ENCODE measurements around the gene ORM1. TPM values are rescaled to one million over a fixed set of nuclear protein-coding genes. Genes with fewer than 3 reads are reported as not detected.

The ORM1 gene
- total RNA-seq, 5 donors from 2014 or later (not counting 1 experiment from before 2014, with no cell fraction given) = 4.2 to 8.3 (median 6.2) TPM; not detected in 2

- H3K36me3 Mint-ChIP-seq = peaks cover 57% of the 10 kb centered on the region
Observed at GRCh38 chr9:114371973-114372917, 49.3 kb downstream of the ORM1 start.

DNA sequence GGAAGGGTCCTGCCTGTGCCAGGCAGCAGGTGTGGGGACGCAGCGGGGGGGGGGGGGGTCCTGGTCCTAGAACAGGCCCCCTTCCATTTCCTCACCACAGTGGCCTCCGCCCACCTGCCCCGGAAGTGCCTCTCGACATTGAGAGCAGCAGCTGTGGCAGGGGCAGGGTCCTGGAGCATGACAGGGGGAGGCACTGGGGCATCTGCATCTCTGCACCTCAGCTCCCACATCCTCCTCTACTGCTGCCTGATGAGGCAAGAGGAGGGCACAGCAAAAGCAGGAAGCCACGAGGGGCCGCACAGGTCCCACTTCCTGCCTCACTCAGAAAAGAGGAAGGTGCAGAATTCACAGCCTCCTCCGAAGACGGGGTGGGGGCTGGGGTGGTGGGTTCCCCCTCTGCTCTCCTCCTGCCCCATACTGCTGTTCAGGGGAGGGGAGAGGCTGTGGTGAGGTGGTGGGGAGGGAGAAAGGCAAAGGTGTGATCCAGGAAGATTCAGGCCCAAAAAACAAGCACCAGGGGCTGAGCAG lies 50.1 kb downstream of the ORM1 start:
- POLR2A ChIA-PET = interaction anchor here (0.7 to 3.9 kb wide), 3 partner anchors 12 to 13 kb away, joined by 6 to 34 read pairs (median 6); no protein-coding TSS in a partner anchor
- CTCF ChIA-PET = interaction anchor here (0.6 to 3.1 kb wide), 5 partner anchors 10 to 528 kb away, joined by 3 to 40 read pairs (median 4); partner anchors contain the start of gene AKNA (in 1 of the 2)
- H3K4me1 ChIP-seq (ENCODE audit: control insufficient read depth in 1 of 2, extremely low read depth in 1 of 2, insufficient read depth in 2 of 2, low read length in 2 of 2) = peaks cover 84 to 99% of the 10 kb centered on the region in 2 experiments
- Mint-ChIP-seq H3K4me3 (peak overlapping the region; percentile 74 to 79 (median 75)), H3K27ac (peak overlapping the region; percentile 86 to 96), H3K4me1 (peaks cover 88 to 93% (median 92%) of the 10 kb centered on the region in 3 donors), H3K9me3 (no peaks in the 10 kb centered on the region), H3K36me3 (peaks cover 57% of the 10 kb centered on the region), H3K27me3 (no peaks in the 10 kb centered on the region)
- DNase-seq (peak; percentile 68 to 96 (median 89)), ATAC-seq (replicated peaks in 1 of 4) (peak; percentile 90 to 93 (median 91))
- WGBS (ENCODE audit: insufficient coverage) = 0% methylated on average over 3 of the region's 9 CpGs
- H3K27ac ChIP-seq (ENCODE audit: low read length) = peak overlapping the region; percentile 96
- peaks cover 9 to 84% of the 10 kb centered on the region in 2 donors for H3K36me3 ChIP-seq (ENCODE audit: control insufficient read depth in 2 of 2, extremely low read depth in 1 of 2, insufficient read depth in 1 of 2, low read length in 1 of 2)
- H3K4me3 ChIP-seq (ENCODE audit: control insufficient read depth in 1 of 2, extremely low read depth in 1 of 2, low read length in 1 of 2) = peak overlapping the region in 1 of 2 donors; percentile 38
- H3K9me3 ChIP-seq = no peaks in the 10 kb centered on the region
- no peaks in the 10 kb centered on the region for H3K27me3 ChIP-seq (replicated peaks in 1 of 2; ENCODE audit: control insufficient read depth in 2 of 2, extremely low read depth in 1 of 2, insufficient read depth in 2 of 2, low read length in 1 of 2)

More at GRCh38 chr9:114371973-114372917, 49.3 kb downstream of the ORM1 start:
- Histone ChIP-seq H3K4me1 (ENCODE audit: control insufficient read depth in 1 of 2, extremely low read depth in 1 of 2, insufficient read depth in 2 of 2, low read length in 2 of 2) (peaks cover 87 to 99% of the 10 kb centered on the region in 2 experiments), H3K27ac (ENCODE audit: low read length) (peak overlapping the region; percentile 96), H3K4me3 (ENCODE audit: control insufficient read depth in 1 of 2, extremely low read depth in 1 of 2, low read length in 1 of 2) (peak overlapping the region; percentile 38 to 42), H3K27me3 (replicated peaks in 1 of 2; ENCODE audit: control insufficient read depth in 2 of 2, extremely low read depth in 1 of 2, insufficient read depth in 2 of 2, low read length in 1 of 2) (no peaks in the 10 kb centered on the region), H3K36me3 (ENCODE audit: control insufficient read depth in 2 of 2, extremely low read depth in 1 of 2, insufficient read depth in 1 of 2, low read length in 1 of 2) (peaks cover 7 to 84% of the 10 kb centered on the region in 2 donors), H3K9me3 (no peaks in the 10 kb centered on the region)
- ATAC-seq (replicated peaks in 1 of 4) (peak; percentile 39 to 57 (median 50)), DNase-seq (peak in 26 of 35 experiments; percentile 38 to 76 (median 50))
- Mint-ChIP-seq H3K9me3 (no peaks in the 10 kb centered on the region), H3K27ac (peak overlapping the region; percentile 86 to 96), H3K27me3 (no peaks in the 10 kb centered on the region), H3K4me3 (peak overlapping the region; percentile 74 to 79 (median 75)), H3K4me1 (peaks cover 88 to 93% (median 92%) of the 10 kb centered on the region in 3 donors)
- WGBS (ENCODE audit: insufficient coverage) = 0% methylated on average over 3 of the region's 14 CpGs
- CTCF ChIA-PET = interaction anchor here (0.6 to 3.1 kb wide), 4 partner anchors 9 to 25 kb away, joined by 3 to 40 read pairs (median 4); partner anchors contain the start of gene AKNA (in 1 of the 2)
- POLR2A ChIA-PET = interaction anchor here (1.0 to 3.9 kb wide), 5 partner anchors 13 to 21 kb away, joined by 4 to 34 read pairs (median 7); partner anchors contain the start of gene AKNA (in 1 of the 2)

DNA sequence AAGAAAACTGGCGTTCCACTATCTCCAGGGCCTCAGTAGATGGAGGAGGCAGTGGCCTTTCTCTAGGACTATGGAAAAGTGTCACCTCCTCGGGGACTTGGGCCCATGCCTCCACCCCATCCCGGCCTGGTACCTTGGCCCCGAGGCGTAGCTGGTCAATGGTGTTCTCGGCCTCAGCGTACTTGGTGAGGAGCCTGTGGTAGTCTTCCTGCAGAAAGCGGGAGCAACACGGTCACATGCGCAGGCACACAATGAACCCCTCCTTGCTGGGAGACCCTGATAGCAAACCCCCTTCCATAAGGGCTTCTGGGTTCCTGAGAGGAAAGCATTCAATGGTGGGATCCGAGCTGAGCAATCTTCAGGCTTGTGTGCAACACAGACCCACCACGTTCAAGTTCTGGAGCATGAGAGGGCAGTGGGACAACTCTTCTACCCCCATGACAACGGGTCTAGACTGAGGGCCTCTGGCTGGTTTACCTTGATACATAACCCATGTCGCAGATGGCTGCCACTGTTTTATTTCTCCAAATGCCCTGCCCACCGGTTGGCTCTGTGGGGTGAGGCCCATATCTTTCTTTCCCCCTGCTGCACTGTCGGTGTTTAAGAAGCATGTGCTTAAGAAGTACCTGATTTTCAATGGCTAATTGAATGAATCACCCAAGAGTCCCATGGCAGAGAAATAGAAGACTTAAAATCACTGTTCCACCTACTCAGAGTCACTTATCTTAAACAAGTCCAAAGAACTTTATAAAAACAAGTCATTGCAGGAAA lies 51.2 kb downstream of the ORM1 start:
- peak overlapping the region; percentile 0 to 79 (median 25) for H3K4me3 Mint-ChIP-seq

DNA sequence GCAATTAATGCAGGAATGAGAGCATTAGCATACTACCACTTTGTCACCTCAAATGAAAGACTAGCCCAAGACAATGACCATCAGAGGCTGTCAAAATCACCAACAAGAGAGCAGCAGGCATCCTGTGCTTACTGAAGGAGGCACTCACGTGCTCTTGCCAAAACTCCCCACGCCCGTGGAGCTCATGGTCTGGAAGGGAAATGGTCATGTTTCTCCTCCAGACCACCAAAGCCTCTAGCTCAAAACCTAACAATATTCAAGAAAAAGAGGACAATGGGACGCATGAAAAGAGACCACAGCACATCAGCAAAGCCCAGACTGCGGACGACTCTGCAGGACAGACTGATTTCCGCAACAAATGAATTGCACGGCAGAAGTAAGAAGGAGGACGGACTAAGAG lies 52.0 kb downstream of the ORM1 start:
- 80% methylated on average over 5 of the region's 9 CpGs for WGBS (ENCODE audit: insufficient coverage)
- Histone ChIP-seq H3K27me3 (replicated peaks in 1 of 2; ENCODE audit: control insufficient read depth in 2 of 2, extremely low read depth in 1 of 2, insufficient read depth in 2 of 2, low read length in 1 of 2) (no peaks in the 10 kb centered on the region), H3K36me3 (ENCODE audit: control insufficient read depth in 2 of 2, extremely low read depth in 1 of 2, insufficient read depth in 1 of 2, low read length in 1 of 2) (peaks cover 5 to 86% of the 10 kb centered on the region in 2 donors), H3K9me3 (no peaks in the 10 kb centered on the region), H3K4me3 (ENCODE audit: control insufficient read depth in 1 of 2, extremely low read depth in 1 of 2, low read length in 1 of 2) (no peak overlapping the region), H3K27ac (ENCODE audit: low read length) (peak overlapping the region; percentile 96), H3K4me1 (ENCODE audit: control insufficient read depth in 1 of 2, extremely low read depth in 1 of 2, insufficient read depth in 2 of 2, low read length in 2 of 2) (peaks cover 84 to 100% of the 10 kb centered on the region in 2 experiments)
- ChIA-PET CTCF (interaction anchor here (0.6 to 0.9 kb wide), 2 partner anchors 9 to 18 kb away, joined by 3 to 5 read pairs; no protein-coding TSS in a partner anchor), POLR2A (interaction anchor here (0.6 to 0.9 kb wide), 3 partner anchors 13 to 317 kb away, joined by 3 read pairs; partner anchors contain the start of gene ATP6V1G1 (in 1 of the 2))
- ATAC-seq (replicated peaks in 1 of 4) (no peak), DNase-seq (peak in 1 of 35 experiments; percentile 32)
- no peaks in the 10 kb centered on the region for H3K27me3 Mint-ChIP-seq
- H3K36me3 Mint-ChIP-seq = peaks cover 62% of the 10 kb centered on the region
- peak overlapping the region; percentile 86 to 96 for H3K27ac Mint-ChIP-seq
- H3K4me1 Mint-ChIP-seq = peaks cover 91 to 95% (median 94%) of the 10 kb centered on the region in 3 donors
- peak overlapping the region; percentile 0 to 79 (median 42) for H3K4me3 Mint-ChIP-seq
- H3K9me3 Mint-ChIP-seq = no peaks in the 10 kb centered on the region

More for the DNA sequence above, 51.2 kb downstream of the ORM1 start:
- ChIA-PET CTCF (interaction anchor here (0.5 to 3.1 kb wide), 5 partner anchors 10 to 130 kb away, joined by 3 to 40 read pairs (median 4); partner anchors contain the start of gene AKNA (in 1 of the 2)), POLR2A (interaction anchor here (0.6 to 3.9 kb wide), 6 partner anchors 11 to 318 kb away, joined by 3 to 34 read pairs (median 4); partner anchors contain the start of gene ATP6V1G1 (in 1 of the 2))
- no peaks in the 10 kb centered on the region for H3K9me3 Mint-ChIP-seq
- Histone ChIP-seq H3K4me1 (ENCODE audit: control insufficient read depth in 1 of 2, extremely low read depth in 1 of 2, insufficient read depth in 2 of 2, low read length in 2 of 2) (peaks cover 84 to 100% of the 10 kb centered on the region in 2 experiments), H3K4me3 (ENCODE audit: control insufficient read depth in 1 of 2, extremely low read depth in 1 of 2, low read length in 1 of 2) (no peak overlapping the region), H3K27me3 (replicated peaks in 1 of 2; ENCODE audit: control insufficient read depth in 2 of 2, extremely low read depth in 1 of 2, insufficient read depth in 2 of 2, low read length in 1 of 2) (no peaks in the 10 kb centered on the region), H3K36me3 (ENCODE audit: control insufficient read depth in 2 of 2, extremely low read depth in 1 of 2, insufficient read depth in 1 of 2, low read length in 1 of 2) (peaks cover 9 to 85% of the 10 kb centered on the region in 2 donors), H3K27ac (ENCODE audit: low read length) (peak overlapping the region; percentile 96), H3K9me3 (no peaks in the 10 kb centered on the region)
- 82% methylated on average over 7 of the region's 16 CpGs for WGBS (ENCODE audit: insufficient coverage)
- H3K4me1 Mint-ChIP-seq = peaks cover 91 to 95% (median 94%) of the 10 kb centered on the region in 3 donors
- no peaks in the 10 kb centered on the region for H3K27me3 Mint-ChIP-seq
- peak overlapping the region; percentile 86 to 96 for H3K27ac Mint-ChIP-seq
- peaks cover 62% of the 10 kb centered on the region for H3K36me3 Mint-ChIP-seq
- ATAC-seq (replicated peaks in 1 of 4) (no peak), DNase-seq (peak in 1 of 35 experiments; percentile 40)

GRCh38 chr9:114375386-114376175 lies 52.7 kb downstream of the ORM1 start:
- DNase-seq = peak in 3 of 35 experiments; percentile 22 to 43 (median 35)
- no peak for ATAC-seq (replicated peaks in 1 of 4)
- peaks cover 83 to 99% of the 10 kb centered on the region in 2 experiments for H3K4me1 ChIP-seq (ENCODE audit: control insufficient read depth in 1 of 2, extremely low read depth in 1 of 2, insufficient read depth in 2 of 2, low read length in 2 of 2)
- no peaks in the 10 kb centered on the region for H3K9me3 ChIP-seq
- H3K36me3 Mint-ChIP-seq = peaks cover 66% of the 10 kb centered on the region
- H3K27me3 ChIP-seq (replicated peaks in 1 of 2; ENCODE audit: control insufficient read depth in 2 of 2, extremely low read depth in 1 of 2, insufficient read depth in 2 of 2, low read length in 1 of 2) = no peaks in the 10 kb centered on the region
- ChIA-PET CTCF (interaction anchor here (0.6 to 0.9 kb wide), 2 partner anchors 8 to 17 kb away, joined by 3 to 5 read pairs; no protein-coding TSS in a partner anchor), POLR2A (interaction anchor here in 1 of 2 donors (0.9 kb wide), 1 partner anchor 212 kb away, joined by 3 read pairs; the partner anchor contains the start of gene ATP6V1G1)
- H3K4me3 Mint-ChIP-seq = peak overlapping the region; percentile 17 to 79 (median 34)
- H3K27me3 Mint-ChIP-seq = no peaks in the 10 kb centered on the region
- H3K9me3 Mint-ChIP-seq = no peaks in the 10 kb centered on the region
- peaks cover 92 to 94% (median 93%) of the 10 kb centered on the region in 3 donors for H3K4me1 Mint-ChIP-seq
- WGBS (ENCODE audit: insufficient coverage) = 48% methylated on average over 5 of the region's 9 CpGs
- H3K36me3 ChIP-seq (ENCODE audit: control insufficient read depth in 2 of 2, extremely low read depth in 1 of 2, insufficient read depth in 1 of 2, low read length in 1 of 2) = peaks cover 5 to 86% of the 10 kb centered on the region in 2 donors
- peak overlapping the region; percentile 96 for H3K27ac ChIP-seq (ENCODE audit: low read length)
- peak overlapping the region; percentile 86 to 96 for H3K27ac Mint-ChIP-seq
- peak overlapping the region in 1 of 2 donors; percentile 17 for H3K4me3 ChIP-seq (ENCODE audit: control insufficient read depth in 1 of 2, extremely low read depth in 1 of 2, low read length in 1 of 2)

All from T-cell (primary cell).